WTC11 (cell line): ENCODE data around the gene GPC2. TPM values are rescaled to one million over a fixed set of nuclear protein-coding genes. Genes with fewer than 3 reads are reported as not detected.

Experiments
- ATAC-seq: fragments of 200-7000 bp; cut with Tn5 transposase; 2 replicates; pipeline ENCODE4 v1.10.0; 2021; ENCODE audit warnings: mild to moderate bottlenecking, moderate library complexity
- CTCF ChIA-PET: fragments of 300-600 bp; sonication (Branson Sonifier 250); formaldehyde crosslinking; loops from one replicate; lab custom pipeline; 2021; ENCODE audit warnings: antibody characterized with exemption; lab: Charles Lee
- POLR2A ChIA-PET: fragments of 350-600 bp; sonication (Branson Sonifier 250); formaldehyde crosslinking; loops from one replicate; lab custom pipeline; 2021; ENCODE audit warnings: antibody characterized with exemption; lab: Charles Lee
- DNase-seq: peaks from one replicate; pipeline ENCODE4 v3.0.0; 2021; ENCODE audit warnings: low spot score
- H3K27ac Mint-ChIP-seq: 2 replicates; pipeline ENCODE4 v1.8.0; 2021; ENCODE audit warnings: mixed read lengths
- H3K27me3 Mint-ChIP-seq: 2 replicates; pipeline ENCODE4 v1.8.0; 2021; ENCODE audit warnings: low read depth, mild to moderate bottlenecking, moderate library complexity, mixed read lengths
- H3K36me3 Mint-ChIP-seq: 2 replicates; pipeline ENCODE4 v1.8.0; 2021; ENCODE audit warnings: mixed read lengths
- H3K4me1 Mint-ChIP-seq: 2 replicates; pipeline ENCODE4 v1.8.0; 2022; ENCODE audit warnings: mixed read lengths
- H3K4me3 Mint-ChIP-seq: 2 replicates; pipeline ENCODE4 v1.8.0; 2021; ENCODE audit warnings: mild to moderate bottlenecking, moderate library complexity, mixed read lengths
- H3K9me3 Mint-ChIP-seq: 2 replicates; pipeline ENCODE4 v1.8.0; 2021; ENCODE audit warnings: mixed read lengths
- AR ChIP-seq: fragments of 250-450 bp; sonication (Bioruptor Pico); IDR thresholded peaks from 2 replicates; pipeline ENCODE4 v1.9.0; 2021; ENCODE audit warnings: mild to moderate bottlenecking
- CREB1 ChIP-seq: sonication (generic); formaldehyde crosslinking; IDR thresholded peaks from 2 replicates; pipeline ENCODE4 v1.8.0; 2023; ENCODE audit warnings: mild to moderate bottlenecking, missing genetic modification reagents
- FOXK1 ChIP-seq: sonication (generic); formaldehyde crosslinking; IDR thresholded peaks from 2 replicates; pipeline ENCODE4 v1.8.0; 2022; ENCODE audit warnings: mild to moderate bottlenecking, moderate library complexity, missing genetic modification reagents
- GRHL2 ChIP-seq: fragments of 250-450 bp; sonication (Bioruptor Pico); IDR thresholded peaks from 2 replicates; pipeline ENCODE4 v1.8.0; 2022; ENCODE audit warnings: mild to moderate bottlenecking, moderate library complexity; ENCODE audit not compliant: insufficient replicate concordance, severe bottlenecking
- IRF2 ChIP-seq: sonication (generic); formaldehyde crosslinking; IDR thresholded peaks from 2 replicates; pipeline ENCODE4 v1.8.0; 2022; ENCODE audit warnings: low read depth, missing genetic modification reagents, borderline replicate concordance
- NR2C2 ChIP-seq: sonication (generic); formaldehyde crosslinking; IDR thresholded peaks from 2 replicates; pipeline ENCODE4 v1.8.0; 2022; ENCODE audit warnings: mild to moderate bottlenecking, missing genetic modification reagents
- NR3C1 ChIP-seq: sonication (generic); formaldehyde crosslinking; conservative IDR thresholded peaks from 2 replicates; pipeline ENCODE4 v1.8.1; 2023; ENCODE audit warnings: low read depth, mild to moderate bottlenecking, missing genetic modification reagents
- OVOL2 ChIP-seq: fragments of 250-450 bp; sonication (Bioruptor Pico); IDR thresholded peaks from 2 replicates; pipeline ENCODE4 v1.9.0; 2021; ENCODE audit warnings: mild to moderate bottlenecking, borderline replicate concordance
- PRDM15 ChIP-seq: sonication (generic); formaldehyde crosslinking; IDR thresholded peaks from 2 replicates; pipeline ENCODE4 v1.8.0; 2022; ENCODE audit warnings: missing genetic modification reagents
- TEAD1 ChIP-seq: sonication (generic); formaldehyde crosslinking; IDR thresholded peaks from 2 replicates; pipeline ENCODE4 v1.8.0; 2022; ENCODE audit warnings: mild to moderate bottlenecking, missing genetic modification reagents
- ZSCAN18 ChIP-seq: fragments of 250-450 bp; sonication (Bioruptor Pico); IDR thresholded peaks from 2 replicates; pipeline ENCODE4 v2.1.2; 2022; ENCODE audit warnings: mild to moderate bottlenecking, moderate library complexity
- total RNA-seq: library from RNA; stranded (reverse); gene quantifications from 3 replicates; pipeline ENCODE4 v1.2.3, GENCODE V29; 2021
- TF ChIP-seq, protein P1 (sequence below): sonication (generic); formaldehyde crosslinking; IDR thresholded peaks from 2 replicates; pipeline ENCODE4 v1.8.1; 2023; ENCODE audit warnings: mild to moderate bottlenecking, missing genetic modification reagents
- TF ChIP-seq, protein P2 (sequence below): fragments of 250-450 bp; sonication (Bioruptor Pico); IDR thresholded peaks from 2 replicates; pipeline ENCODE4 v1.9.0; 2021; ENCODE audit warnings: moderate library complexity, mild to moderate bottlenecking, inconsistent platforms, borderline replicate concordance
- TF ChIP-seq, protein P3 (sequence below): sonication (generic); formaldehyde crosslinking; IDR thresholded peaks from 2 replicates; pipeline ENCODE4 v1.8.1; 2022; ENCODE audit warnings: missing genetic modification reagents, borderline replicate concordance
- TF ChIP-seq, protein P4 (sequence below): fragments of 250-450 bp; sonication (Bioruptor Pico); conservative IDR thresholded peaks from 2 replicates; pipeline ENCODE4 v1.9.0; 2021; ENCODE audit warnings: mild to moderate bottlenecking
- TF ChIP-seq, protein P5 (sequence below): sonication (generic); formaldehyde crosslinking; IDR thresholded peaks from 2 replicates; pipeline ENCODE4 v1.8.1; 2023; ENCODE audit warnings: mild to moderate bottlenecking, moderate library complexity, missing genetic modification reagents

The GPC2 gene
- total RNA-seq, 1 experiment from 2014 or later: 52.1 TPM

GRCh38 chr7:100169147-100169850, 7.9 kb downstream of the GPC2 start (continued):
- TF ChIP-seq, protein P1, sequence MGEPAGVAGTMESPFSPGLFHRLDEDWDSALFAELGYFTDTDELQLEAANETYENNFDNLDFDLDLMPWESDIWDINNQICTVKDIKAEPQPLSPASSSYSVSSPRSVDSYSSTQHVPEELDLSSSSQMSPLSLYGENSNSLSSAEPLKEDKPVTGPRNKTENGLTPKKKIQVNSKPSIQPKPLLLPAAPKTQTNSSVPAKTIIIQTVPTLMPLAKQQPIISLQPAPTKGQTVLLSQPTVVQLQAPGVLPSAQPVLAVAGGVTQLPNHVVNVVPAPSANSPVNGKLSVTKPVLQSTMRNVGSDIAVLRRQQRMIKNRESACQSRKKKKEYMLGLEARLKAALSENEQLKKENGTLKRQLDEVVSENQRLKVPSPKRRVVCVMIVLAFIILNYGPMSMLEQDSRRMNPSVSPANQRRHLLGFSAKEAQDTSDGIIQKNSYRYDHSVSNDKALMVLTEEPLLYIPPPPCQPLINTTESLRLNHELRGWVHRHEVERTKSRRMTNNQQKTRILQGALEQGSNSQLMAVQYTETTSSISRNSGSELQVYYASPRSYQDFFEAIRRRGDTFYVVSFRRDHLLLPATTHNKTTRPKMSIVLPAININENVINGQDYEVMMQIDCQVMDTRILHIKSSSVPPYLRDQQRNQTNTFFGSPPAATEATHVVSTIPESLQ: no peak

- peak overlapping the region; percentile 87 for H3K4me3 Mint-ChIP-seq
- H3K9me3 Mint-ChIP-seq: no peaks in the 10 kb centered on the region
- ChIA-PET POLR2A (interaction anchor here (0.7 to 2.0 kb wide), 7 partner anchors 9 to 260 kb away, joined by 3 to 21 read pairs (median 5); partner anchors contain the start of genes AP4M1, GPC2, LAMTOR4 and MCM7), CTCF (interaction anchor here (0.5 to 4.6 kb wide), 23 partner anchors 8 to 1296 kb away, joined by 3 to 54 read pairs (median 5); partner anchors contain the start of genes GPC2, LAMTOR4, STAG3 and TRAPPC14)
- H3K36me3 Mint-ChIP-seq: no peaks in the 10 kb centered on the region
- peaks cover 29% of the 10 kb centered on the region for H3K27me3 Mint-ChIP-seq
- H3K27ac Mint-ChIP-seq: peak overlapping the region; percentile 97
- DNase-seq: no peak
- peak; percentile 1 for ATAC-seq
- H3K4me1 Mint-ChIP-seq: peaks cover 56% of the 10 kb centered on the region
- TF ChIP-seq IRF2 (CRISPR knock-in tag) (no peak), NR3C1 (CRISPR knock-in tag) (no peak), AR (no peak), NR2C2 (CRISPR knock-in tag) (no peak), OVOL2 (CRISPR knock-in tag) (no peak), FOXK1 (CRISPR knock-in tag) (no peak), TEAD1 (CRISPR knock-in tag) (no peak), PRDM15 (CRISPR knock-in tag) (no peak), GRHL2 (CRISPR knock-in tag) (no peak), CREB1 (CRISPR knock-in tag) (no peak), ZSCAN18 (CRISPR knock-in tag) (no peak)
- TF ChIP-seq, protein P2, sequence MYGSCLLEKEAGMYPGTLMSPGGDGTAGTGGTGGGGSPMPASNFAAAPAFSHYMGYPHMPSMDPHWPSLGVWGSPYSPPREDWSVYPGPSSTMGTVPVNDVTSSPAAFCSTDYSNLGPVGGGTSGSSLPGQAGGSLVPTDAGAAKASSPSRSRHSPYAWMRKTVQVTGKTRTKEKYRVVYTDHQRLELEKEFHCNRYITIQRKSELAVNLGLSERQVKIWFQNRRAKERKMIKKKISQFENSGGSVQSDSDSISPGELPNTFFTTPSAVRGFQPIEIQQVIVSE: no peak
- TF ChIP-seq, protein P3, sequence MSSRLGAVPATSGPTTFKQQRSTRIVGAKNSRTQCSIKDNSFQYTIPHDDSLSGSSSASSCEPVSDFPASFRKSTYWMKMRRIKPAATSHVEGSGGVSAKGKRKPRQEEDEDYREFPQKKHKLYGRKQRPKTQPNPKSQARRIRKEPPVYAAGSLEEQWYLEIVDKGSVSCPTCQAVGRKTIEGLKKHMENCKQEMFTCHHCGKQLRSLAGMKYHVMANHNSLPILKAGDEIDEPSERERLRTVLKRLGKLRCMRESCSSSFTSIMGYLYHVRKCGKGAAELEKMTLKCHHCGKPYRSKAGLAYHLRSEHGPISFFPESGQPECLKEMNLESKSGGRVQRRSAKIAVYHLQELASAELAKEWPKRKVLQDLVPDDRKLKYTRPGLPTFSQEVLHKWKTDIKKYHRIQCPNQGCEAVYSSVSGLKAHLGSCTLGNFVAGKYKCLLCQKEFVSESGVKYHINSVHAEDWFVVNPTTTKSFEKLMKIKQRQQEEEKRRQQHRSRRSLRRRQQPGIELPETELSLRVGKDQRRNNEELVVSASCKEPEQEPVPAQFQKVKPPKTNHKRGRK (CRISPR knock-in tag): no peak
- TF ChIP-seq, protein P4, sequence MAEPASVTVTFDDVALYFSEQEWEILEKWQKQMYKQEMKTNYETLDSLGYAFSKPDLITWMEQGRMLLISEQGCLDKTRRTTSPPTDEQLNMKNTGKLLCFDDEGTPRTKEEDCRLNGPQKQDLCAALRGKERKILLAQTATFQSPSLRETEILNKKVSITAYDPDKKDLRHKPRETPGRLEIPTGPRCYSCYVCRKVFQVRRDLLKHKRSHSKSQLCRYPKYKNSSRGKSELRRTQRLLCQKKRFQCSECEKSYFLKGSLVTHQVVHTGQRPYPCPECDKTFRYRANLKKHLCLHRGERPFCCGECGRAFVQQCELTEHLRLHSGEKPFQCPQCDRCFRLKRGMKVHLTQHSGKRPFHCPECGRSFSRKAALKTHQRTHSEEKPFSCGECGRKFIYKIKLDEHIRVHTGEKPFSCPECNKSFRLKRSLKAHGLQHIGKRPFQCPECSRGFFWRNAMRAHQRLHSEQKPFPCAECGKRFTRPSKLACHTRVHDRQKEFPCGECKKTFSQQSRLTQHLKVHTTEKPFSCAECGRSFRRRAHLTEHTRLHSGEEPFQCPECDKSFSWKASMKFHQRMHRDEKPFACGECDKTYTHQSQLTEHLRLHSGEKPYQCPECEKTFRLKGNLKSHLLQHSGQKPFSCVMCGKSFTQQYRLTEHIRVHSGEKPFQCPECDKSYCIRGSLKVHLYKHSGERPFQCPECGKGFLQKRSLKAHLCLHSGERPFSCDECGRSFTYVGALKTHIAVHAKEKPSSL: no peak
- TF ChIP-seq, protein P5, sequence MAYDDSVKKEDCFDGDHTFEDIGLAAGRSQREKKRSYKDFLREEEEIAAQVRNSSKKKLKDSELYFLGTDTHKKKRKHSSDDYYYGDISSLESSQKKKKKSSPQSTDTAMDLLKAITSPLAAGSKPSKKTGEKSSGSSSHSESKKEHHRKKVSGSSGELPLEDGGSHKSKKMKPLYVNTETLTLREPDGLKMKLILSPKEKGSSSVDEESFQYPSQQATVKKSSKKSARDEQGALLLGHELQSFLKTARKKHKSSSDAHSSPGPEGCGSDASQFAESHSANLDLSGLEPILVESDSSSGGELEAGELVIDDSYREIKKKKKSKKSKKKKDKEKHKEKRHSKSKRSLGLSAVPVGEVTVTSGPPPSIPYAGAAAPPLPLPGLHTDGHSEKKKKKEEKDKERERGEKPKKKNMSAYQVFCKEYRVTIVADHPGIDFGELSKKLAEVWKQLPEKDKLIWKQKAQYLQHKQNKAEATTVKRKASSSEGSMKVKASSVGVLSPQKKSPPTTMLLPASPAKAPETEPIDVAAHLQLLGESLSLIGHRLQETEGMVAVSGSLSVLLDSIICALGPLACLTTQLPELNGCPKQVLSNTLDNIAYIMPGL: no peak
These were observed 9.3 kb downstream of the GPC2 start for GRCh38 chr7:100167912-100168323.
